GM21717 (cell line): ENCODE results near the gene AOPEP.

Experiments used
- ATAC-seq: cut with Tn5 transposase; IDR thresholded peaks from one replicate; pipeline ENCODE4 v1.9.1; 2021; ENCODE audit warnings: mild to moderate bottlenecking, moderate library complexity; ENCODE audit not compliant: unreplicated experiment

The AOPEP gene

DNA sequence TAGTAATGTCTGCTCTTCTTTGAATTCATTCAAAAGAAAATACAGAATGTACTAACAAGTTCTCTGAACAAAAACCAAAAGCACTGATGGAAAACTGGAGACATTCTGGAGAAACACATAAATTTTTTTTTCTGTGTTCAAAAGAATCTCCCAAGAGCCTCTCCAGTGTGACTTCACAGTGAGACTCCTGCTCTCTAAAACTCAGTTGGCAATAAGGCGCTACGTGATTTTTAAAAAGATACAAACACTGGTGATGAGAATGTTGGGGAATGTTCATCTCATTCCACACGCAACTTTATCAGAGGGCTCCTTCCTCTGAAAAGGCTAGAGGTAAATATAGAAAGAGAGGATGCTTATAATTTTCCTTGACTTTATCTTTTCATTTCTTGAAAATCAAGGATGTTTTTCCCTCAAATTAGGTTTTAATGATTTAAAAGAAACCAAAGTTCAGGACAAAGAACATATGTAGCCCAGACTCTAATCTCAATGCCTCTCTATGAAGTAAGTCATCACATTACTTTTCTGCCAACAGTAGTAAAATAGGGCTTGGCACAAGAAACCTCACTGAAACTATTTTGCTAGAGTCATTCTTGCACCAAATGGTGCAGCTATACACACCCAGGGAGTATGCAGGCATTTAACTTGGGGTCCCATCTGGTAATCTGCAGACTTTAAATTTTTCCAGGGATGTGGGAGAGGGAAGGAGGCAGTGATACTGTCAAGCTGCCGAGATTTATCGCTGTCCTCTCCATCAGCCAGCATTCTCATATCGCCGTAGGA, 12.9 kb upstream of the AOPEP start:
- ATAC-seq: no peak

GRCh38 chr9:94714494-94714893, 12.0 kb upstream of the AOPEP start:
- no peak for ATAC-seq

- ATAC-seq: no peak
These were observed 8.7 kb upstream of the AOPEP start for GRCh38 chr9:94717761-94718160.

- no peak for ATAC-seq
These were observed 7.6 kb upstream of the AOPEP start for GRCh38 chr9:94718936-94719335.

GRCh38 chr9:94719878-94720277, 6.6 kb upstream of the AOPEP start:
- ATAC-seq: no peak

- ATAC-seq: no peak
These were observed 5.5 kb upstream of the AOPEP start for GRCh38 chr9:94720846-94721549.

DNA sequence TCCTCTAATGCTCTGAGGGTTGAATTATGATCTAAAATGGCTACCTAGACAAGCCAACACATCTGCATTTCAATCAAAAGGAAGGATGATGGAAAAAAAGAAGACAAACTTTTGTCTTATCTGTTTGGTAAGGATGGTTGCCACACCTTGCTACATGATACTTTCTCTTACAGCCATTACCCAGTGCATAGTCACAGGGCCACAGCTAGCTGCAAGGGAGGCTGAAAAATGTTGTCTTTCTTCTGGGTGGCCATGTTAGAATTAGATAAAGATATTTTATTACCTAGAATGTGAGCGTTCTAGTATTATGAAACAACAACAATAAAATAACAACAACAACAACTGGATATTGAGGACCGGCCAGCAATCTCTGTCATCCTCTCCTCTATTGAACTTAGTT, 4.7 kb upstream of the AOPEP start:
- ATAC-seq: no peak

- ATAC-seq: no peak
These were observed 1.2 kb upstream of the AOPEP start for GRCh38 chr9:94725293-94725692.

DNA sequence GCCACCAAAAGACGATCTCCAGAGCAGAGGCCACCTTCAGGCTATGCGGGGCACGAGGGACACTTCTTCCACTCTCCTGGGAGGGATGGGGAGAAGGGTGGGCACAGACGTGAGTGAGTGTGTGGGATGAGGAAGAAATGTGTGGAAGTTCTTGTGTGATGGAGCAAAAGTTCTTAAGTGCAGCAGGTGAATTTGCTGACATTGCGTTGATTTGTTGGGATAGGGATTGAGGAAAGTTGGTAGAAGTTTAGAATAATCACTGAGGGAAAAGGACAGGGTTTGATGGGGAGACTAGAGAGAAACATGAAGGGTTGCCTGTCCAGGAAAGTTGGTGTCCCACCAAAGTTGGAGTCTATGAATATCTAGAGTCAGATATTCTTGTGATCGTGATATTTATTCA, 2.2 kb downstream of the AOPEP start:
- ATAC-seq: no peak

GRCh38 chr9:94729199-94729598, 2.7 kb downstream of the AOPEP start:
- ATAC-seq: no peak

DNA sequence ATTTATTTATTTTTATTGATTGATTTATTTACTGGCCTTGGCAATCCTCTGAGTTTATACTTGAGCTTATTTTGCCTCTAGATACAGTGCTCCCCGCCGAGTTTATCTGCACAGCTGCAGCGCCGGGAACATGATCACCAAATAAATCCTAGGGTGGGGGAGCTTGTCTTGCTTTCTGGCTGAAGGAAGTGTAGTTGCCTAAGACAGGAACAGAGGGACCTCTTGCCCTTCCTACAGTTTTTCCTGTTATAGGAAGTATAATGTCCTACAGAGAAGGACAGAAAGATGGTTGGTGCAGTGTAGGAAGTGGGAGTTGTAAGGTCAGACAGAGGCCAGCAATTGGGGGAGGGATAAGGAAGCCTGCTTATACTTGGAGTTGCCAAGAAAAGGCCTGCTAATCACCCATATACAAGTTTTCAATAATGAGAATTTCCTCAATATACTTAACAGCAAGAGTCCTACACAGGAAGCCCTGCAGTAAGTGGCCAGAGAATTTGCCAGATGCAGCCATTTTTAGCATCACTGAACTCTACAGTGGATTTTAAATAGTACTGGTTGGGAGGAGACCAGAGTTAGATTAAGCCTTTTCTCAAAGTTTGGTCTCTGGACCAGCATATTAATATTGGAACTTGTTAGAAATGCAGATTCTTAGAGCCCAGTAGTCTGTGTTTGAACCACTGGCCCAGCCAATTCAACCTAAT, 7.7 kb downstream of the AOPEP start:
- ATAC-seq: no peak

DNA sequence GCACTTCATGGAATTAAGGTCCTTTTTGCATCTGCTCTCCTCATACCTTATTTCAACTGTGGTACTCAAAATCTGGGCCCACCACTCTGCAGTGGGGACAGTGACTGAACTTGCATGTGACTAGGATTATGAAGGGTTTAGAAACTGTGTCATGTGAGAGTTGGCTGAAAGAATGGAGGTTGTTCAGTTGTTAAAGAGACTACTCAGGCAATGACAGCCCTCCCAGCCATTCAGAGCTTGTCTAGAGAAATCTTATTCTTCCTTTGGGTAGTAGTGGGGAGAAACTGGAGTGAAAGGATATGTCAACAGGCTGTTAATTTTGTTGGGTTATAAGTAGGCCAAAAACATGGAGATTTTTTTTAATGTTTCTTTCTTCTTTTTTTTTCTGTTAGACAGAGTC, 10.3 kb downstream of the AOPEP start:
- no peak for ATAC-seq

- ATAC-seq: no peak
These were observed 13.8 kb downstream of the AOPEP start for GRCh38 chr9:94740145-94740840.

GRCh38 chr9:94741866-94742265, 15.4 kb downstream of the AOPEP start:
- ATAC-seq: no peak

DNA sequence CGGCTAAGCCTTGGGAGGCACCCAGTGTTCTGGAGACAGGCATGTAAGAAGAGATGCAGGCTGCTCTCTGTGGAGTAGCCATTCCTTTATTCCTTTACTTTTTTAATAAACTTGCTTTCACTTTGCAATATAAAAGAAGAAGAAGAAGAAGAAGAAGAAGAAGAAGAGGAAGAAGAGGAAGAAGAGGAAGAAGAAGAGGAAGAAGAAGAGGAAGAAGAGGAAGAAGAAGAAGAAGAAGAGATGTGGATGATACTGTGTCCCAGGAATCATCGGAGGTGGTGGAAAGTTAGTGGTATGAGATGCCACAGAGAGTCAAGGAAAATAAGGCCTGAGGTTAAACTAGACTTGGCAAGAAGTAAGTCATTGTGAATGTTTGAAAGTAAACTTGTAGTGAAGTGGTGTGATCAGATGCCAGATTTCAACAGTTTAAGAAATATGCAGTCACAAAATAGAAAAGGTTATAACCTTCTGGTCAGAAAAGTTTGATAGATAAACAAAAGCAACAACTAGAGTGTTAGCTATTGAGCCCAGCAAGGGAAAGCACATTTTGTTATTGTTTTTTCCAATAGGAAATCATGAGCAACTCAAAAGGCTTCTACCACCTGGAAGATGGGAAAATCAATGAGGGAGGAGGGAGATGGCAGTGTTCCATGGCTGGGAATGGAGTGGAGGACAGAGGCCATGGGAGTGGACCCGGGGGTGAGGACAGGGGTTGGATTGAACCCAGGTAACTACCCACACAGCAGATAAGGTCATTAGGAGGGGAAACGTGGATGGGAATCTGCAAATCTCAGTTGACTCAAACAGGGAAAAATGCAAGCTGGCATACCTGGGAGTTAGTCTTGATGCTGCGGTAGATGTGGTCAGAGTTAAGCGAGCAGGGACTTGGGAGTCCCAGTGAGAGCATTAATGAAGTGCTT, 16.8 kb downstream of the AOPEP start:
- no peak for ATAC-seq

- ATAC-seq: no peak
These were observed 19.5 kb downstream of the AOPEP start for GRCh38 chr9:94745806-94746540.

- no peak for ATAC-seq
These were observed 20.3 kb downstream of the AOPEP start for GRCh38 chr9:94746541-94747370.

DNA sequence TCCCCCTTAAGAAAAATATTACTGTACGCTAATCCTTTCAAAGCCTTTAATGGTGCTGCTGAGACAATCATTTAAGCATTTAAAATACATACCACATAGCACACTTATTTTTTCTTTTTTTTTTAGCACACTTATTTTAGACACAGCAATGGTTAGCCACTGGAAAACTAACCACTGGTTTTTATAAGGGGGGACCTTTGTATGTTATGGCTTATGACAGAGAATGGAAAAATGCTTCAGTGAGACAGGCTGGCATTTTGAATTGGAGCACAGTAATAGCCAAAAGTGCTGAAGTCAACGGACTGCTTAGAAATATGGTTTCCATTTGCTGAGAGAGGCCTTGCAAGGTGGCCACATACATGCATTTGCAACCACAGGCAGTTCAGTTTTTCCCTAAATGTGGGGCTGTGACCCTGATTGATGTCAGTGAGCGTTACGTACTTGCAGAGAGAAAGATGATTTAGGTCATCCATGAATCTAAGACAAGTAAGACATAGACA, 28.5 kb downstream of the AOPEP start:
- no peak for ATAC-seq

DNA sequence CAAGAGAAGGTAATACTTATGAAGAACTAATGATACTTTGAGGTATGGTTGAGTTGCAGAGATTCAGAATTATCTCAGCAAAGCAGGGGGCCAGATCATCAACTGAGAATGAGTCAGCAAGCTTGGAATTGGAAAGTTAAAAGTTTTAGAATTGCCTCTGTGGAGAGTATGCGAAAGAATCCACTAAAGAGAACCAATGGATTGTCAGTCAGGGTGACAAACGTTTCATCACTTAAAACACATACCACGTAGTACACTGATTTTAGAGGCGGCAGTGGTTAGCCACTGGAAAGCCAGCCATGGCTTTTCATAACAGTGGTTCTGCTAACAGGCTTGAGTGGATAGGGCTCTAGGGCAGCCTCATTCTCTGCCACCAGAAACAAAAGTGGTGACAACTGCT, 30.7 kb downstream of the AOPEP start:
- ATAC-seq: no peak
